Neural cell (in vitro differentiated cells): ENCODE measurements around the gene SLC22A14. TPM values are rescaled to one million over a fixed set of nuclear protein-coding genes. Genes with fewer than 3 reads are reported as not detected.

Source experiments
- H2AFZ ChIP-seq: fragments of 200-600, 300-800 bp; sonication (generic), shearing (Covaris generic); 2 replicates; pipeline ENCODE4 v1.6.0; 2014; ENCODE audit warnings: low read depth, mild to moderate bottlenecking, antibody characterized with exemption, low read length, moderate library complexity
- H3F3A ChIP-seq: fragments of 200-600 bp; shearing (Covaris generic); 2 replicates; pipeline ENCODE4 v1.6.1; 2016; ENCODE audit warnings: mild to moderate bottlenecking, moderate library complexity, mixed read lengths, antibody characterized with exemption, low read length; ENCODE audit not compliant: insufficient read depth, poor library complexity, severe bottlenecking
- H3K27ac ChIP-seq: fragments of 200-600, 300-800 bp; sonication (generic), shearing (Covaris generic); 2 replicates; pipeline ENCODE4 v1.5.1; 2014; ENCODE audit warnings: mild to moderate bottlenecking, low read length, moderate library complexity
- H3K27me3 ChIP-seq: fragments of 300-800, 200-600 bp; sonication (generic), shearing (Covaris generic); 2 replicates; pipeline ENCODE4 v1.6.0; 2014; ENCODE audit warnings: mild to moderate bottlenecking, low read depth, low read length, moderate library complexity; ENCODE audit not compliant: insufficient read depth
- H3K36me3 ChIP-seq: fragments of 300-800, 200-600 bp; sonication (generic), shearing (Covaris generic); 2 replicates; pipeline ENCODE4 v1.5.1; 2014; ENCODE audit warnings: mild to moderate bottlenecking, antibody characterized with exemption, low read length, moderate library complexity; ENCODE audit not compliant: insufficient read depth
- H3K4me2 ChIP-seq: fragments of 300-800, 200-600 bp; sonication (generic), shearing (Covaris generic); 2 replicates; pipeline ENCODE4 v1.6.0; 2014; ENCODE audit warnings: mild to moderate bottlenecking, low read length
- H3K4me3 ChIP-seq: fragments of 300-800, 200-600 bp; sonication (generic), shearing (Covaris generic); 2 replicates; pipeline ENCODE4 v1.5.1; 2014; ENCODE audit warnings: mild to moderate bottlenecking, low read length, moderate library complexity
- H3K79me2 ChIP-seq: fragments of 200-600 bp; shearing (Covaris generic); replicated peaks from 2 replicates; pipeline ENCODE4 v1.6.0; 2014; ENCODE audit warnings: mild to moderate bottlenecking, low read length, moderate library complexity; ENCODE audit not compliant: insufficient read depth
- H3K9ac ChIP-seq: fragments of 300-800, 200-600 bp; sonication (generic), shearing (Covaris generic); 2 replicates; pipeline ENCODE4 v1.6.1; 2016; ENCODE audit warnings: mild to moderate bottlenecking, low read length, mixed read lengths
- H3K9me2 ChIP-seq: fragments of 200-600 bp; shearing (Covaris generic); 2 replicates; pipeline ENCODE4 v1.6.1; 2016; ENCODE audit warnings: mild to moderate bottlenecking, low read length, mixed read lengths; ENCODE audit not compliant: insufficient read depth
- H3K9me3 ChIP-seq: fragments of 200-600, 300-800 bp; sonication (generic), shearing (Covaris generic); 2 replicates; pipeline ENCODE4 v1.6.1; 2016; ENCODE audit warnings: mild to moderate bottlenecking, mixed run types, low read length, moderate library complexity, mixed read lengths
- H4K20me1 ChIP-seq: fragments of 200-600 bp; shearing (Covaris generic); 2 replicates; pipeline ENCODE4 v1.6.1; 2016; ENCODE audit warnings: mild to moderate bottlenecking, mixed run types; ENCODE audit not compliant: insufficient read depth
- EP300 ChIP-seq: fragments of 450-650 bp; conservative IDR thresholded peaks from 2 replicates; pipeline ENCODE4 v1.6.1; 2014; ENCODE audit warnings: antibody characterized with exemption, mild to moderate bottlenecking, moderate library complexity; ENCODE audit not compliant: poor library complexity, severe bottlenecking
- EZH2 ChIP-seq: fragments of 200-600, 300-800 bp; shearing (Covaris generic), sonication (generic); IDR thresholded peaks from 2 replicates; pipeline ENCODE4 v1.6.1; 2014; ENCODE audit warnings: antibody characterized with exemption, low read length, borderline replicate concordance, mild to moderate bottlenecking; ENCODE audit not compliant: insufficient read depth, poor library complexity, severe bottlenecking
- MXI1 ChIP-seq: fragments of 450-650 bp; conservative IDR thresholded peaks from 2 replicates; pipeline ENCODE4 v1.6.1; 2014; ENCODE audit warnings: antibody characterized with exemption, mild to moderate bottlenecking; ENCODE audit not compliant: poor library complexity, severe bottlenecking
- POLR2AphosphoS5 ChIP-seq: IDR thresholded peaks from 2 replicates; pipeline ENCODE4 v1.6.1; 2012
- RAD21 ChIP-seq: fragments of 450-650 bp; conservative IDR thresholded peaks from 2 replicates; pipeline ENCODE4 v1.6.1; 2014; ENCODE audit warnings: antibody characterized with exemption, mild to moderate bottlenecking, moderate library complexity
- REST ChIP-seq: IDR thresholded peaks from 2 replicates; pipeline ENCODE4 v1.6.1; 2012; ENCODE audit warnings: borderline replicate concordance
- SMC3 ChIP-seq: fragments of 450-650 bp; conservative IDR thresholded peaks from 2 replicates; pipeline ENCODE4 v1.6.1; 2014; ENCODE audit warnings: antibody characterized with exemption, mild to moderate bottlenecking, moderate library complexity; ENCODE audit not compliant: poor library complexity
- TAF1 ChIP-seq: IDR thresholded peaks from 2 replicates; pipeline ENCODE4 v1.6.1; 2012; ENCODE audit warnings: low read depth
- polyA plus RNA-seq: library from polyadenylated mRNA; depleted of rRNA; stranded (reverse); fragments of >200 nt; gene quantifications from 2 replicates; pipeline ENCODE4 v1.2.3, GENCODE V29; 2014
- TF ChIP-seq, protein P1 (sequence below): fragments of 450-650 bp; IDR thresholded peaks from 2 replicates; pipeline ENCODE4 v1.5.1; 2014; ENCODE audit warnings: antibody characterized with exemption, mild to moderate bottlenecking, moderate library complexity; ENCODE audit not compliant: poor library complexity, severe bottlenecking

SLC22A14 gene
- polyA plus RNA-seq, 1 donor from 2014 or later = 0.25 TPM

DNA sequence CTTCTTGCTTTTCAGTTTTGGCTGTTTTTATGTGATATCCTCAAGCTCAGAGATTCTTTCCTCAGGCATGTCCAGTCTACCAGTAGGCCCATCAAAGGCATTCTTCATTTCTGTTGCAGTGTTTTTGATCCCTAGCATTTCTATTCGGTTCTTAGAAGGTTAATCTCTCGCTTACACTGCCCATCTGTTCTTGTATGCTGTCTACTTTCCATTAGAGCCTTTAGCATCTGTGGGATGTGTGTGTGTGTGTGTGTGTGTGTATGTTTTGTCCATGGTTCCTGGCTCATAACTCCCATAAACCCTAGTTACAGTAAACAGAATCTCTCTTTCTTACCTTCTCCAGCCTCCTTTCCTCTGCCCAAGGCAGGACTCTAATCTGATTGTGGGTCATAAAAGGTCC is 21.6 kb upstream of the SLC22A14 start:
- no peak overlapping the region for H2AFZ ChIP-seq
- H3K9me2 ChIP-seq = no peaks in the 10 kb centered on the region
- H3K4me3 ChIP-seq = no peak overlapping the region
- H3K9me3 ChIP-seq = no peaks in the 10 kb centered on the region
- no peak overlapping the region for H3K4me2 ChIP-seq
- no peaks in the 10 kb centered on the region for H3F3A ChIP-seq
- H3K36me3 ChIP-seq = peaks cover 4% of the 10 kb centered on the region
- no peak for TF ChIP-seq TAF1
- TF ChIP-seq EP300 = no peak
- no peak for TF ChIP-seq EZH2
- TF ChIP-seq REST = no peak
- TF ChIP-seq RAD21 = no peak
- TF ChIP-seq SMC3 = no peak
- TF ChIP-seq MXI1 = no peak
- TF ChIP-seq, protein P1, sequence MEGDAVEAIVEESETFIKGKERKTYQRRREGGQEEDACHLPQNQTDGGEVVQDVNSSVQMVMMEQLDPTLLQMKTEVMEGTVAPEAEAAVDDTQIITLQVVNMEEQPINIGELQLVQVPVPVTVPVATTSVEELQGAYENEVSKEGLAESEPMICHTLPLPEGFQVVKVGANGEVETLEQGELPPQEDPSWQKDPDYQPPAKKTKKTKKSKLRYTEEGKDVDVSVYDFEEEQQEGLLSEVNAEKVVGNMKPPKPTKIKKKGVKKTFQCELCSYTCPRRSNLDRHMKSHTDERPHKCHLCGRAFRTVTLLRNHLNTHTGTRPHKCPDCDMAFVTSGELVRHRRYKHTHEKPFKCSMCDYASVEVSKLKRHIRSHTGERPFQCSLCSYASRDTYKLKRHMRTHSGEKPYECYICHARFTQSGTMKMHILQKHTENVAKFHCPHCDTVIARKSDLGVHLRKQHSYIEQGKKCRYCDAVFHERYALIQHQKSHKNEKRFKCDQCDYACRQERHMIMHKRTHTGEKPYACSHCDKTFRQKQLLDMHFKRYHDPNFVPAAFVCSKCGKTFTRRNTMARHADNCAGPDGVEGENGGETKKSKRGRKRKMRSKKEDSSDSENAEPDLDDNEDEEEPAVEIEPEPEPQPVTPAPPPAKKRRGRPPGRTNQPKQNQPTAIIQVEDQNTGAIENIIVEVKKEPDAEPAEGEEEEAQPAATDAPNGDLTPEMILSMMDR = no peak
- TF ChIP-seq POLR2AphosphoS5 = no peak
- H4K20me1 ChIP-seq = no peaks in the 10 kb centered on the region
- no peaks in the 10 kb centered on the region for H3K79me2 ChIP-seq
- H3K27ac ChIP-seq = no peak overlapping the region
- no peak overlapping the region for H3K9ac ChIP-seq
- no peaks in the 10 kb centered on the region for H3K27me3 ChIP-seq

DNA sequence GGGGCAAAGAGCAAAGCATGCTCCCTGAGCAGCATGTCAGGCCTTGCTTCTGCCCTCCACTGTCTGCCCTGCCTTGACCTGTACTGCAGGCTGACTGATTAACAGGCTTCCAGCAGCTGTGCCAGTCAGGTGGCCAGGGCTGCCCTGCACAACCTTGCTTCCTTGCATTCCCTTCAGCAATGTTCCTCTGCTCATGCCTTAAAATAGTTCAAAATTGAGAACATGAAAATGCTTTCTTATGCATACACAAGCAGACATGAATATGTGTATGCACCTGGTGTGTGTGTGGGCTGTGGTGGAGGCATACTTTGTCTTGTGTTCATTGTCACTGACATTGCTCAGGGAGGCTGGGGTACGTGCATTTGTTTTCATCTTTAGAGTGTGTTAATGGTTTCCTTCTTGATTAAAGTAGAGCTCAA is 17.7 kb upstream of the SLC22A14 start:
- Histone ChIP-seq H3K9me2 (no peaks in the 10 kb centered on the region), H3K9me3 (no peaks in the 10 kb centered on the region), H3K9ac (no peak overlapping the region), H3K27me3 (no peaks in the 10 kb centered on the region), H3K4me3 (no peak overlapping the region), H4K20me1 (no peaks in the 10 kb centered on the region), H3F3A (no peaks in the 10 kb centered on the region), H3K36me3 (no peaks in the 10 kb centered on the region), H3K79me2 (no peaks in the 10 kb centered on the region), H3K27ac (no peak overlapping the region), H3K4me2 (no peak overlapping the region), H2AFZ (no peak overlapping the region)
- TF ChIP-seq POLR2AphosphoS5 (no peak), EP300 (no peak), SMC3 (no peak), TAF1 (no peak), MXI1 (no peak), REST (no peak), EZH2 (no peak), RAD21 (no peak)
- TF ChIP-seq, protein P1 = no peak
